HepG2 (cell line): ENCODE measurements around the gene ROS1. TPM values are rescaled to one million over a fixed set of nuclear protein-coding genes. Genes with fewer than 3 reads are reported as not detected.
A peak's percentile ranks its signal among the peaks of the same experiment; 100 is the strongest.

ENCODE experiments used
- HNF4G ChIP-seq, 2 experiments: sonication (generic) in 1 of 2; formaldehyde crosslinking in 1 of 2; IDR thresholded peaks; 2 replicates each; pipeline versions ENCODE4 v1.4.0 to v1.6.1; 2011 to 2020; ENCODE audit warnings: borderline replicate concordance in 2 of 2, low read depth in 2 of 2, mild to moderate bottlenecking in 2 of 2, low read length in 1 of 2, missing genetic modification reagents in 1 of 2, moderate library complexity in 1 of 2
- KLF6 ChIP-seq: IDR thresholded peaks from 2 replicates; pipeline ENCODE4 v1.8.0; 2016; ENCODE audit warnings: missing biosample characterization, missing genetic modification reagents
- PAXIP1 ChIP-seq: sonication (generic); formaldehyde crosslinking; conservative IDR thresholded peaks from 2 replicates; pipeline ENCODE4 v1.4.0; 2020; ENCODE audit warnings: mild to moderate bottlenecking, missing genetic modification reagents, moderate library complexity
- RXRB ChIP-seq: IDR thresholded peaks from 2 replicates; pipeline ENCODE4 v1.6.1; 2016; ENCODE audit warnings: borderline replicate concordance, missing genetic modification reagents, missing compliant biosample characterization
- ZBTB26 ChIP-seq: IDR thresholded peaks from 2 replicates; pipeline ENCODE4 v1.6.1; 2016; ENCODE audit warnings: missing compliant biosample characterization, missing genetic modification reagents, borderline replicate concordance
- ZEB1 ChIP-seq: IDR thresholded peaks from 2 replicates; pipeline ENCODE4 v1.6.1; 2012; ENCODE audit warnings: mild to moderate bottlenecking, low read depth, inconsistent platforms; ENCODE audit not compliant: insufficient replicate concordance
- ZGPAT ChIP-seq: IDR thresholded peaks from 2 replicates; pipeline ENCODE4 v1.6.1; 2016; ENCODE audit warnings: mild to moderate bottlenecking
- ZNF12 ChIP-seq: sonication (generic); formaldehyde crosslinking; IDR thresholded peaks from 2 replicates; pipeline ENCODE4 v1.5.0; 2020; ENCODE audit warnings: missing genetic modification reagents
- polyA plus RNA-seq, 8 experiments: library from polyadenylated mRNA; depleted of rRNA in 3 of 8; stranded (reverse) in 7 of 8; unstranded in 1 of 8; fragments of >200 nt; fragmentation: Illumina TruSeq in 4 of 8; extraction: Trizol in 4 of 8; gene quantifications; 2 replicates each; pipeline versions ENCODE4 v1.2.1 to v1.2.3, GENCODE V29; 2011 to 2016; ENCODE audit warnings: low read depth in 4 of 8, missing spikeins in 1 of 8, mixed read lengths in 1 of 8; ENCODE audit not compliant: insufficient read depth in 1 of 8
- total RNA-seq, 5 experiments: library from RNA; depleted of rRNA; stranded (reverse); fragments of >200 nt; fragmentation: Illumina TruSeq; extraction: Trizol; gene quantifications; 2 replicates each; pipeline ENCODE4 v1.2.3, GENCODE V29; 2016; ENCODE audit warnings: low read depth in 1 of 5

ROS1 gene
- total and polyA plus RNA-seq, 2 of the 13 experiments (the other 11 are each of a cell fraction or from before 2014, with no cell fraction given): not detected

- TF ChIP-seq PAXIP1 (CRISPR knock-in tag) (0 out of 2 replicates have a peak, but pooled peaks have one; percentile 32), ZBTB26 (CRISPR knock-in tag) (no peak), HNF4G (IDR thresholded peaks at IDR 0.05; ENCODE audit: borderline replicate concordance, low read depth, low read length) (peak; percentile 93), HNF4G (CRISPR knock-in tag; IDR thresholded peaks at IDR 0.05; ENCODE audit: borderline replicate concordance, low read depth) (0 out of 2 replicates have a peak, but pooled peaks have one; percentile 34), RXRB (CRISPR knock-in tag) (peak; percentile 43; the same call in 1 of the 2 replicates), KLF6 (CRISPR knock-in tag) (0 out of 2 replicates have a peak, but pooled peaks have one; percentile 58), ZEB1 (peak; percentile 92), ZNF12 (peak; percentile 95), ZGPAT (CRISPR knock-in tag) (0 out of 2 replicates have a peak, but pooled peaks have one; percentile 53)
These were observed 36.3 kb downstream of the ROS1 start (continued) for GRCh38 chr6:117389227-117390057.
